Measurements from ENCODE around the gene TPT1. TPM values are rescaled to one million over a fixed set of nuclear protein-coding genes. Genes with fewer than 3 reads are reported as not detected.
"Not testable (repeated sequence)": the region's sequence is repeated elsewhere in the genome, so short reads cannot be mapped to it uniquely, and the experiment has no call there.

Gene TPT1
- 1,431 and 1,984 TPM in 2 replicates for total RNA-seq (2014; rRNA removed; shearing (Covaris generic))

DNA sequence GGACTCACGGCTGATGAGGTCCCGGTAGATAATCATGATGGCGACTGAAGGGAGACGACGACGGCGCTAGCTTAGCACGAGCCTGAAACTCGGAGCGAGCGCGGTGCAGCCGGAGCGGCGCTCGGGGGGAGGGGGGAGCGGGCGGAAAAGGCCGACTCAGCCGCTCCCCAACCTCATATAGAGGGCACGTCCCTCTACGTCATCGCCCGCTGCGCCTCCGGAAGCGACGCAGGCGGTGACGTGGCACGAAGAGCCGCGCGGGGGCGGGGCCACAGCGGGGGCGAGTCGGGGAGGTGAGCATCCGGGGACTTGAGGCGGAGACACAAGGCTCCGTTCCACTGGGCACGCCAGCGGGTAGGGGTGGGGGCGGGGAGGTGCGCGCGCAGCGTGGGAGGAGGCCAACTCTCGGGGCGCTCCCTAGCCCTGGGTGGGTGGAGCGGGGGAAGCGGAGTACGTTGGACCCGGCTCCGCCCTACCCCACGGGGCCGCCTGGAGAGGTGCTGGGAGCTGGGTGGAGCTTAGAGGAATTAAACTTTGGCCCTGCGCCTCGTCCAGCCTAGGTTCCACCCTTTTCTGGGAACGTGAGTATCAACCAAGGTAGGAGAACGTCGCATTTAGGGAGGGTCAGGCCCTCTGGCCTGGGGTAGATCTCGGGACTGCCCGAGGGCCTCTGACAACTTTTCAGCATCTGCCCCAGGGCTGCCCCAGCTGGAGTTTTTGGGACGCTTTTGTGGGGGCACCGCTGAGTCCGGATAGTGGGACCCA, at the start of gene TPT1:
TSS of gene TPT1 (minus strand) at position 150 of the 765 bp plus-strand sequence. CDS start at position 36, 114 bp downstream.
- DNase-seq (ENCODE audit: low read depth): peak; percentile 99

DNA sequence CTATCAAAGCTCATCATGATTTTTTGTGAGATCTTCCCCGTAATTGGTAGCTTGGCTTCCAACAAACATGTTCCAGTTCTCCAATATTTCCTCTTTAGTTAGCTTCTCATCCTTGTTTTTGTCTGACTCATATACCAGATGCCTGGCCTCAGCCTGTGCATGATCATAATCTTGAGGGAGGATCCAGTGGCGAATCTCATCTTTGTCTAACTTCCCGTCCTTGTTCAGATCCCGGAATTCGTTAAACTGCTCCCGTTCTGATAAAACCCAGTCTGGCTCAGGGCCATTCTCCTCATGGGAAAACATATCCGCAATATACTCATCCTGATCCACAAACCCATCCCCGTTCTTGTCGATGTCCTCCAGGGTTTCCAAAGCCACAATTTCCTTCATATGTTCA, 49.4 kb upstream of the TPT1 start:
- DNase-seq (ENCODE audit: low read depth): not testable (repeated sequence)

DNA sequence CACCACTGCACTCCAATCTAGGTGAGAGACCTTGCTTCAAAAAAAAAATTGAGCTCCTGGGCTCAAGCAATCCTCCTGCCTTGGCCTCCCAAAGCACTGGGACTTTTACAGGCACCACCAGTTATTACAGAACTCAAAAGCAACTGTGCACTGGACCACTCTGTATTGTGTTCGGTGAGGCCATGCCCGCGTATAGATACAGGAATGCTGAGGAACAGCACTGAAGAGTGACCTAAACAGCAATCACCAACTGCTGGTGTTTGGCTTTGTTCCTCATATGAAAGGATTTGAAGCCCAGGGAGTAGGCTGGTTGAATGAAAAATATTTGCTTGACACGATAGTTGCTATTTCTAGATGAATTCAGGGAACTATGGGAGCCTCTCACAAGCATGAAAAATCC, 47.7 kb upstream of the TPT1 start:
- DNase-seq (ENCODE audit: low read depth): no peak

DNA sequence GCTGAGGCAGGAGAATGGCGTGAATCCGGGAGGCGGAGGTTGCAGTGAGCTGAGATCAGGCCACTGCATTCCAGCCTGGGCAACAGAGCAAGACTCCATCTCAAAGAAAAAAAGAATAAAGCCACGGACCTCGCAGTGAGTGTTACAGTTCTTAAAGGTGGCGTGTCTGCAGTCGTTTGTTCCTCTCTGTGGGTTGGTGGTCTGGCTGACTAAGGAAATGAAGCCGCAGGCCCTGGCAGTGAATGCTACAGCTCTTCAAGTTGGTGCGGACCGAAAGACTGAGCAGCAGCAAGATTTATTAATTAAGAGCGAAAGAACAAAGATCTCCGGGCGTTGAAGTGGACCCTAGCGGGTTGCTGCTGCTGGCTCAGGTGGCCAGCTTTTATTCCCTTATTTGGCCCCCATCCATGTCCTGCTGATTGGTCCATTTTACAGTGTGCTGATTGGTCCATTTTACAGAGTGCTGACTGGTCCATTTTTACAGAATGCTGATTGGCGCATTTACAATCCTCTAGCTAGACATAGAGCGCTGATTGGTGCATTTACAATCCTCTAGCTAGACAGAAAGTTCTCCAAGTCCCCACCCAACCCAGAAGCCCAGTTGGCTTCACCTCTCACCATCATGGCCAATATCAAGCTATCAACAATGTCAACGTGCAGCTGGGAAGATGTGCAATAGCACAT, 46.1 kb upstream of the TPT1 start:
- not testable (repeated sequence) for DNase-seq (ENCODE audit: low read depth)

DNA sequence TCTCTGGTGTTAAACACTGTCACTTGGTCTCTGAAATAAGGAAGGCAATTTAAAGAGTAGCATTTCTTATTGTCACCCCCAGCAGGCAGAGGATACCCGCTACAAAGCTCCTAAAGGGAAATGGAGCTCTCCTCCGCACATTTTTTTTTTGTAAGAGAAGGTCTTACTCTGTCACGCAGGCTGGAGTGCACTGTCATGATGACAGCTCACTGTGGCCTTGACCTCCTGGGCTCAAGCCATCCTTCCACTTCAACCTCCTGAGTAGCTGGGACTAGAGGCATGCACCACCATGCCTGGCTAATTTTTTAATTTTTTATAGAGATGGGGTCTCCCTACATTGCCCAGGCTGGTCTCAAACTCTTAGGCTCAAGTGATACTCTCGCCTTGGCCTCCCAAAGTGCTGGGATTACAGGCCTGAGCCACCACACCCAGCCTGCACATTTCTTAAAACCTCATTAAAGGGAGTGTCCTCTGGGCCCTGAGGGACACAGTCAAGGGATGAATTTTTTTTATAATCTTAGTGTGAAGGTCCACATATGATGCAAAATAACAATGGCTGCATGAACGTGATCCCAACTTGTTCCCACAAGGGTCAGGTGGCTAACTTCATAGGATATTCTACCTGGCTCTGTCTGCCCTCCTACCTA, 45.0 kb upstream of the TPT1 start:
- DNase-seq (ENCODE audit: low read depth): no peak

DNA sequence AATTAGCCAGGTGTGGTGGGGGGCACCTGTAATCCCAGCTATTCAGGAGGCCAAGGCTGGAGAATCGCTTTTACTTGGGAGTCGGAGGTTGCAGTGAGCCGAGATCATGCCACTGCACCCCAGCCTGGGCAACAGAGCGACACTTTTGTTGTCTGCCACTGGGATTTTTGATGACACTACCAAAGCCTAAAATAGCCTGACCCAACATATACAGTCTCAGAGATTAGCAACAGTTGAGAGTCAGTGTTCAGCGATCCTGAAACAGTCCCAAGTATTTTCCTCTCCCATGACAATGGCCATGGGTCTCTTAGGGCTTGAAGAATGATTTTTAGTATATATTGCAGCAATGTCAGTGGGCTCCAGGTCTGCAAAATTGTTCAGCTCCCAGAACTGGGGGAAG, 44.3 kb upstream of the TPT1 start:
- DNase-seq (ENCODE audit: low read depth): no peak

DNA sequence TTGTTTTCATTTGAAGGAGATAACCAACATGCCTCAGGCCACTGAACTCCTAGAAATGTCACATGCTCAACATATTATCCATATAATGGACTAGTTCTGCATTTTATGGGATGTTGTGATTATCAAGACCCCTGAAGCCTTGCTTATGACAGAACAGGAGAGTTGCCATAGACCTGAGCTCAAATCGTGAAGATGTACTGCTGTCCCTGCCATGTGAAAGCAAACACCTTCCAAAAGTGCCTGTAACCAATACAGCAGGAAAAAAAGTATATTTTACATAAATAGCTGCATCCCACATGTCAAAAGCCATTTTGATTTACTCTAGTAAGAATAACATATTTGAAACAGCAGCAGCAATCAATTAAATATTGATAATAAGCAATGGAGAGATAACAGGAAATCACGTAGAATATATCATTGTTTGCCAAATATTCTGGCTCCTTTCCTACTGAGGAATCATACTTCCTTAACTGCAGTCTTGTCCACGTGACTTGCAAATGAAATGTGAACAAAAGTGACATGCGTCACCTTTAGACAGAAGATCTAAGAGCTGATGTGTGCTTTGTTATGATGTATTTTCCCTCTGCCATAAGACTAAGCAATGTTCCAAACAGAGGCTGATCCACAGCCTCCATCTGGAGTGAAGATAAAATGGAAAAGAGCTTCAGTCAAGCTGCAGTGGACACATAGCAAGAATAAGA, 43.6 kb upstream of the TPT1 start:
- DNase-seq (ENCODE audit: low read depth): no peak

DNA sequence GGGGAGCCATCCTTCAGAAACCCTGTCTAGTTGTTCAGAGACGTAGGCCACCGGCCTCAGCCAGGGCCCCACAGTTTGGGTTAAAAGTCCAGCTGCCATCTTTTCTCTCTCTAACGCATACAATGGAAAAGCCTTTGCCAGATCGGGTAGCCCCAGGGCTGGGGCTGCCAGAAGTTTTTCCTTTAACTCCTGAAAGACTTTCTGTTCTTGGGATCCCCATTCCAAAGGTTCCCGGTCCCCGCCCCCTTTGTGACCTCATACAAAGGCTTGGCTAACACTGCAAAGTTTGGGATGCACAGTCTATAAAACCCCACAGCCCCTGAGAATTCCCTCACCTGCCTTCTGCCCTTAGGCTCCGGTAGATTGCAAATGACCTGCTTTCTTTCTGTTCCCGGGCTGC, 41.8 kb upstream of the TPT1 start:
- DNase-seq (ENCODE audit: low read depth): not testable (repeated sequence)

DNA sequence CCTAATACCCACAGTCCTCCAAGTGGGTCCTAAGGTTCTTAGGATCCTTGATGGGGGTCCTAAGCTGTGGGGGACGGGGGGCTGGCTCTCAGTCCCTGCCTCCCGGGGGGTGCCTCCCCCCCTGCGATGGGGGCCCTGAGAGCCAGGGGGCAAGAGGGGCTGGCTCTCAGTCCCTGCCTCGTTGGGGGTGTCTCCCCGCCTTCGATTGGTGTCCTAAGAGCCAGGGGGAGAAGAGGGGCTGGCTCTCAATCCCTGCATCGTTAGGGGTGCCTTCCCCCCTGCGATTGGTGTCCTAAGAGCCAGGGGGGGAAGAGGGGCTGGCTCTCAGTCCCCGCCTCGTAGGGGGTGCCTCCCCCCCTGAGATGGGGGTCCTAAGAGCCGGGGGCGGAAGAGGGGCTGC, 40.2 kb upstream of the TPT1 start:
- no peak for DNase-seq (ENCODE audit: low read depth)

DNA sequence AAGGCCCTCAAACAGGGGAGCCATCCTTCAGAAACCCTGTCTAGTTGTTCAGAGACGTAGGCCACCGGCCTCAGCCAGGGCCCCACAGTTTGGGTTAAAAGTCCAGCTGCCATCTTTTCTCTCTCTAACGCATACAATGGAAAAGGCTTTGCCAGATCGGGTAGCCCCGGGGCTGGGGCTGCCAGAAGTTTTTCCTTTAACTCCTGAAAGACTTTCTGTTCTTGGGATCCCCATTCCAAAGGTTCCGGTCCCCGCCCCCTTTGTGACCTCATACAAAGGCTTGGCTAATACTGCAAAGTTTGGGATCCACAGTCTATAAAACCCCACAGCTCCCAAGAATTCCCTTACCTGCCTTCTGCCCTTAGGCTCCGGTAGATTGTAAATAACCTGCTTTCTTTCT, 39.7 kb upstream of the TPT1 start:
- DNase-seq (ENCODE audit: low read depth): not testable (repeated sequence)

DNA sequence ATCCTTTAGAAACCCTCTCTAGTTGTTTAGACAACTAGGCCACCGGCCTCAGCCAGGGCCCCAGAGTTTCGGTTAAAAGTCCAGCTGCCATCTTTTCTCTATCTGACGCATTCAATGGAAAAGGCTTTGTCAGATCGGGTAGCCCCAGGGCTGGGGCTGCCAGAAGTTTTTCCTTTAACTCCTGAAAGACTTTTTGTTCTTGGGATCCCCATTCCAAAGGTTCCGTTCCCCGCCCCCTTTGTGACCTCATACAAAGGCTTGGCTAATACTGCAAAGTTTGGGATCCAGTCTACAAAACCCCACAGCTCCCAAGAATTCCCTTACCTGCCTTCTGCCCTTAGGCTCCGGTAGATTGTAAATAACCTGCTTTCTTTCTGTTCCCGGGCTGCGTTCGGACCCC, 38.5 kb upstream of the TPT1 start:
- not testable (repeated sequence) for DNase-seq (ENCODE audit: low read depth)

DNA sequence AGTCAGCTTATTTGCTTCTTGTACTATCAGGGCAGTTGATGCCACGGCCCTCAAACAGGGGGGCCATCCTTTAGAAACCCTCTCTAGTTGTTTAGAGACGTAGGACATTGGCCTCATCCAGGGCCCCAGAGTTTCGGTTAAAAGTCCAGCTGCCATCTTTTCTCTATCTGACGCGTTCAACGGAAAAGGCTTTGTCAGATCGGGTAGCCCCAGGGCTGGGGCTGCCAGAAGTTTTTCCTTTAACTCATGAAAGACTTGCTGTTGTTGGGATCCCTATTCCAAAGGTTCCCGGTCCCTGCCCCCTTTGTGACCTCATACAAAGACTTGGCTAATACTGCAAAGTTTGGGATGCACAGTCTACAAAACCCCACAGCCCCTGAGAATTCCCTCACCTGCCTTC, 37.8 kb upstream of the TPT1 start:
- not testable (repeated sequence) for DNase-seq (ENCODE audit: low read depth)

DNA sequence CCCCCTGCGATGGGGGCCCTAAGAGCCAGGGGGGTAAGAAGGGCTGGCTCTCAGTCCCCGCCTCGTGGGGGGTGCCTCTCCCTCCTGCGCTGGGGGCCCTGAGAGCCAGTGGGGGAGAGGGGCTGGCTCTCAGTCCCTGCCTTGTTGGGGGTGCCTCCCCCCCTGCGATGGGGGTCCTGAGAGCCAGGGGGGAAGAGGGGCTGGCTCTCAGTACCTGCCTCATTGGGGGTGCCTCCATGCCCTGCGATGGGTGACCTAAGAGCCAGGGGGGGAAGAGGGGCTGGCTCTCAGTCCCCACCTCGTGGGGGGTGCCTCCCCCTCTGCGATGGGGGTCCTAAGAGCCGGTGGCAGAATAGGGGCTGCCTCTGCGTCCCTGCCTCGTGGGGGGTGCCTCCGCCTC, 36.3 kb upstream of the TPT1 start:
- DNase-seq (ENCODE audit: low read depth): not testable (repeated sequence)

DNA sequence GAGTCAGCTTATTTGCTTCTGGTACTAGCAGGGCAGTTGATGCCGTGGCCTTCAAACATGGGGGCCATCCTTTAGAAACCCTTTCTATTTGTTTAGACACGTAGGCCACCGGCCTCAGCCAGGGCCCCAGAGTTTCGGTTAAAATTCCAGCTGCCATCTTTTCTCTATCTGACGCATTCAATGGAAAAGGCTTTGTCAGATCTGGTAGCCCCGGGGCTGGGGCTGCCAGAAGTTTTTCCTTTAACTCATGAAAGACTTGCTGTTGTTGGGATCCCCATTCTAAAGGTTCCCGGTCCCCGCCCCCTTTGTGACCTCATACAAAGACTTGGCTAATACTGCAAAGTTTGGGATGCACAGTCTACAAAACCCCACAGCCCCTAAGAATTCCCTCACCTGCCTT, 35.7 kb upstream of the TPT1 start:
- DNase-seq (ENCODE audit: low read depth): not testable (repeated sequence)

DNA sequence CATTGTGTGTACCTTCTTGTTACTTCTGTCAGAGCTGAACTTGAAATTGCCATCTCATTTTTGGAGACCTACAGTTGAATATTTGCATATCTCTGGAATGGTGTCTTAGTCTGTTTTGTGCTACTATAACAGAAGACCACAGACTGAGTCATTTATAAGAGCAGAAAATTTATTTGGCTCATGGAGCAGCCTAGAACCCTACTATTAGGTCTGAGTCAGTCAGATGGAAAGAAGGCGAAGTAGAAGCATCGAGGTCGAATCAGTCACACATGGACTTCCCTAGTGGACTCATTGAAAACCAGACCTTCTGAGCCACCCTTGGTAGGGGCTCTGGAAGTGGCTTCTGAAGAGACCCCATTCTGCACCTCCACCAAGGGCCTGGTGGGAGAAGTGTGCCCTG, 33.9 kb upstream of the TPT1 start:
- no peak for DNase-seq (ENCODE audit: low read depth)

DNA sequence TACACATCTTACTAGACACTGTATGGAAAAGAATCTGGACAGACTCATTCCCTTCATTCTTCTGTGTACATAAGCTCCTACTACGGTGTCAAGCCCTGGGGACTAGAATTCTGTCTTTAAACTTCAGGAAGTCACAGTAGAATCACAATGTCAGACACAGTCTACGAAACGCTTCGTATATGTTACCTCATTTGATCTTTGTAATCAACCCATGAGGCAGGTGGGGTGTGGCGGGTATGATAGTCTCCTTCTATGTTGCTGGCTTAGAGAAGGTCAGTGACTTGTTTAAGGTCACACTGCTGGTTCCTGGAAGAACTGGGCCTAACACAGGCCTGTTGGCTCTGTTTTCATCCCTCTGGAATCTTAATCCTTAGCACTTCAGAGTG, 32.2 kb upstream of the TPT1 start:
- DNase-seq (ENCODE audit: low read depth): no peak

DNA sequence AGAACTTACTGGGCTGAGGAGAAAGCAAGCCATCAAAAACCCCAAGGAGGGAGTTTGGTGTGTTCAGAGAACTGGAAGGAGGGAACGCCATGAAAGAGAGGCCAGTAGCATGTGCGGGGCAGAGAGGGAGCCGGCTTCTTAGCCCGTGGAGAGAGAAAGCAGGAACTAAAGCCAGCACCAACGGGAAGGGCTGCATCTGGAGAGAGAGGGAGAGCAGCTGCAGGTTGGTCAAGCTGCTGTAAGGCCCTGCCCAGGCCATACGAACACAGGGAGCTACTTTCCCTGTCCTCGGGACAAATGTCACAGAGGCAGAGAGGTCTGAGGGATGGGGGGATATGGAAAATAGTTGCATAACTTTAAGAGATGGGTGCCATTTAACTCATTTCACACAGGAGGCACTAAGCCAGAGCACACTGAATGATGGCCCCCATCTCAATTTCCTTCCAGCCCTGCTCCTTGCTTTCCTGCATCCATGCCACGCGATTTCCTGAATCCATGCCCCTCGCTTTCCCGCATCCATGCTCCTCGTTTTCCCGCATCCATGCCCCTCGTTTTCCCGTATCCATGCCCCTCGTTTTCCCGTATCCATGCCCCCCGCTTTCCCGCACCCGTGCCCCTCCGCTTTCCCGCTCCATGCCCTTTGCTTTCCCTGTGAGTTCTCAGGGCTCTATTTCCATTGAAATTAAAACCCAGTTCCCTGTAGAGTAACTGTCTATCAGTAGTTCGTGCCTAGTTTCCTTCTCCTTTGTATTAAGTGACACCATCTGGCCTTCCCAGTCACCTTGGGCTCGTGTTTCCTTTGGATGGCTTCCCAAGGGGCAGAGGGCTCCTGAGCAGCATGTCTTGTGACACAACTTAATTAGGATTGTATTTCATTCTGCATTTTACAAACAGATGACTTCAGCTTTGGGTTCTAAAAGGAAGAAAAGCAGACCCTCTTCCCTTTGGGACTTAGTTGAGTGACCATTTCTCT, 31.5 kb upstream of the TPT1 start:
- no peak for DNase-seq (ENCODE audit: low read depth)

DNA sequence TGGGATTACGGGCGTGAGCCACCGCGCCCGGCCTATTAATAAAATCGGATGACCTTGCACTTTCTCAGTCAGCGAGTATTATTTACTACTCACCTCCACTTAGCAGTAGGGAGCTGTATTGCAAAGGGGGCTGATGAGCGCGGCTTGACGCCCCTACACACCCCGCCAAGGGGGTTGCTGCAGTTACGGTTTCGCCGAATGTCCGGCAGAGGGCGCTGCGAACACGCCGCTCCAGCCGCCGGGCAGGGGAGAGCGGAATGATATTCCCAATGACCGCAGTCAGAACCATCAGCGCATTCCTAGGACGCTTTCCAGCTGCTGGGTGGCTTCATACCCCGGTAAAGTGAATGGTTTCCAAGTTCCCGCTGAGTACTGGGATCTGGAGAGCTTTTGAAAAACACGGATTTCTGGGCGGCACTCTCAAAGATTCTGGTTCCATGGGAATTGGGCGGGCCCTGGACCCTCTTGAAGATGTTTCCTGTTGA, 30.0 kb upstream of the TPT1 start:
- peak; percentile 78 for DNase-seq (ENCODE audit: low read depth)

DNA sequence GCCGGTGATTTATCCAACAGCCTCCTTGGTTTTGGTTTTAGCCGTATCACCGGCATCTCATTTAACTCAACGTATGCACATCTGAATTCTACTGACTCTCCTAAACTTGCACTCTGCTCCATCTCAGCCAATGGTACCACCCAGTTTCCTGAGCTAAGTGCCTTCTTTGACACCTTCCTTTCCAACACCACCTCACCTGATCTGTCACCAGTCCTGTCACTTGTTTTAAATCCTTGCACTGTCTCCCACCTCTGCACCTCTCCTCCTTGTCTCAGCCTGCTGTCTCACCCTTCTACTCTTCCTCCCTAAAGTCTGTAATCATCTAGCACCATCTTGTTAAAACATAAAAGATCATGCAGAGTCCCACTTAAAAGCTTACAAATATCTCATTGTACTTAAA, 28.1 kb upstream of the TPT1 start:
- no peak for DNase-seq (ENCODE audit: low read depth)

DNA sequence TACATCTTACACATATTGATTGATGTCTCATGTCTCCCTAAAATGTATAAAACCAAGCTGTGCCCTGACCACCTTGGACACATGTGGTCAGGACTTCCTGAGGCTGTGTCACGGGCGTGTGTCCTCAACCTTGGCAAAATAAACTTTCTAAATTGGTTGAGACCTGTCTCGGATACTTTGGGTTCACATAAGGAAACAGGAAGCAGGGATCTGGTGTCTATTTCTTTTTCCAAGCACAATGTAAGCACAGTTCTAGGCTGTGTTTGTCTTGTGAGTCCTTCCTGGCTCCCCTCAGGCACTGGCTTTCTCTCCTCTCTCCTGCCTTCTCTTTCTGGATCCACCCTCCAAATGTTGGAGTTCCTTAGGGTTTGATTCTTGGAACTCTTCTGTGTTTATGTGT, 27.6 kb upstream of the TPT1 start:
- DNase-seq (ENCODE audit: low read depth): peak; percentile 9

DNA sequence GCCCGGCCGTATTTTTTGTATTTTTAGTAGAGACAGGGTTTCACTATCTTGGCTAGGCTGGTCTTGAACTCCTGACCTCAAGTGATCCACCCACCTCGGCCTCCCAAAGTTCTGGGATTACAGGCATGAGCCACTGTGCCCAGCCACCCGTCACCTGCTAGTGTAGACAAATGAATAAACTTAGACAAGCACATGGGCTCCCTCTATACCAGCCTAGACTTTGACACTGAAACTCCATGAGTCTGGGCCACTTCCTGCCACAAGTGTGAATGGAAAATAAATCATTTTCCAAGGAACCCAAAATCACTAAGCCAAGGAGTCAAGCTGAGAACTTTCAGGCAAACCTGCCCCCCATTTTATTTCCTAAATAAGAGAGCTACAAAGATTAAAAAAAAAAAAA, 27.0 kb upstream of the TPT1 start:
- DNase-seq (ENCODE audit: low read depth): peak; percentile 12

All from Daoy (cell line).